MCF 10A (cell line): ENCODE measurements around the gene SND1. TPM values are rescaled to one million over a fixed set of nuclear protein-coding genes. Genes with fewer than 3 reads are reported as not detected.

Experiments used
- BruUV-seq: library from RNA; stranded (reverse); fragments of 400-500 nt; replicated peaks from 2 replicates; lab custom pipeline; 2021; lab: Mats Ljungman, UMichigan
- CTCF ChIA-PET: fragments of 300-600 bp; sonication (Branson Sonifier 250); formaldehyde crosslinking; extraction: SDS; loops from one replicate; lab custom pipeline; 2021; ENCODE audit warnings: antibody characterized with exemption, inconsistent platforms; lab: Yijun Ruan, JAX
- POLR2A ChIA-PET: fragments of 300-600, 350-650 bp; sonication (Branson Sonifier 250); formaldehyde crosslinking; extraction: SDS; loops from one replicate; lab custom pipeline; 2020; ENCODE audit warnings: antibody characterized with exemption, inconsistent platforms; lab: Yijun Ruan, JAX
- DNase-seq: peaks from one replicate; pipeline ENCODE4 v3.0.0-alpha.2; 2018; ENCODE audit not compliant: unreplicated experiment
- H3K27ac Mint-ChIP-seq: one replicate; pipeline ENCODE4 v1.8.0; 2022; ENCODE audit warnings: mild to moderate bottlenecking, low read depth, mixed read lengths; ENCODE audit not compliant: unreplicated experiment
- H3K27me3 Mint-ChIP-seq: one replicate; pipeline ENCODE4 v1.8.0; 2022; ENCODE audit warnings: mixed read lengths; ENCODE audit not compliant: insufficient read depth, unreplicated experiment
- H3K36me3 Mint-ChIP-seq: one replicate; pipeline ENCODE4 v1.8.0; 2022; ENCODE audit warnings: mild to moderate bottlenecking, moderate library complexity, mixed read lengths; ENCODE audit not compliant: insufficient read depth, unreplicated experiment
- H3K4me1 Mint-ChIP-seq: one replicate; pipeline ENCODE4 v1.8.0; 2022; ENCODE audit warnings: mixed read lengths; ENCODE audit not compliant: insufficient read depth, unreplicated experiment
- H3K4me3 Mint-ChIP-seq: one replicate; pipeline ENCODE4 v1.8.0; 2022; ENCODE audit warnings: mild to moderate bottlenecking, moderate library complexity, mixed read lengths; ENCODE audit not compliant: unreplicated experiment
- H3K9me3 Mint-ChIP-seq: one replicate; pipeline ENCODE4 v1.8.0; 2022; ENCODE audit warnings: mixed read lengths; ENCODE audit not compliant: unreplicated experiment
- CTCF ChIP-seq: fragments of 200-600 bp; IDR thresholded peaks from one replicate; pipeline ENCODE4 v1.8.0; 2022; ENCODE audit warnings: antibody characterized with exemption, mild to moderate bottlenecking; ENCODE audit not compliant: unreplicated experiment
- intact Hi-C: fragments of 100-400 bp; cut with micrococcal nuclease; formaldehyde crosslinking; loops from 2 replicates; pipeline ENCODE4 v1.14.1; 2022
- total RNA-seq: library from RNA; stranded (reverse); gene quantifications from 2 replicates; pipeline ENCODE4 v1.2.3, GENCODE V29; 2022

SND1 gene
- total RNA-seq, 1 experiment from 2014 or later = 297 TPM

GRCh38 chr7:127995156-127995880 lies 343.3 kb downstream of the SND1 start:
- no TSS peak for BruUV-seq
- no peaks in the 10 kb centered on the region for H3K27me3 Mint-ChIP-seq
- H3K4me1 Mint-ChIP-seq = no peaks in the 10 kb centered on the region
- no peak for DNase-seq
- peak overlapping the region; percentile 36 for H3K27ac Mint-ChIP-seq
- ChIA-PET CTCF (interaction anchor here (1.2 to 1.4 kb wide), 2 partner anchors 10 to 11 kb away, joined by 3 read pairs; no protein-coding TSS in a partner anchor), POLR2A (interaction anchor here (0.7 kb wide), 1 partner anchor 16 kb away, joined by 3 read pairs; no protein-coding TSS in a partner anchor)
- TF ChIP-seq CTCF = no peak
- no peak overlapping the region for H3K4me3 Mint-ChIP-seq
- no peaks in the 10 kb centered on the region for H3K9me3 Mint-ChIP-seq
- intact Hi-C loops = no loop called here
- H3K36me3 Mint-ChIP-seq = peaks cover 60% of the 10 kb centered on the region

- H3K9me3 Mint-ChIP-seq = no peaks in the 10 kb centered on the region
- peaks cover 64% of the 10 kb centered on the region for H3K36me3 Mint-ChIP-seq
- H3K27me3 Mint-ChIP-seq = no peaks in the 10 kb centered on the region
- H3K4me3 Mint-ChIP-seq = no peak overlapping the region
- TF ChIP-seq CTCF = no peak
- H3K4me1 Mint-ChIP-seq = no peaks in the 10 kb centered on the region
- H3K27ac Mint-ChIP-seq = no peak overlapping the region
- BruUV-seq = no TSS peak
- CTCF ChIA-PET = interaction anchor here (1.1 to 1.4 kb wide), 3 partner anchors 10 to 14 kb away, joined by 3 to 4 read pairs (median 3); no protein-coding TSS in a partner anchor
- POLR2A ChIA-PET = no interaction called here
- DNase-seq = no peak
- intact Hi-C loops = no loop called here
Observed at GRCh38 chr7:127995881-127996215, 343.9 kb downstream of the SND1 start.

- intact Hi-C loops = no loop called here
- Mint-ChIP-seq H3K27ac (no peak overlapping the region), H3K9me3 (no peaks in the 10 kb centered on the region), H3K36me3 (peaks cover 64% of the 10 kb centered on the region), H3K4me3 (no peak overlapping the region), H3K27me3 (no peaks in the 10 kb centered on the region), H3K4me1 (no peaks in the 10 kb centered on the region)
- no TSS peak for BruUV-seq
- DNase-seq = no peak
- ChIA-PET CTCF (interaction anchor here (1.1 to 1.4 kb wide), 3 partner anchors 11 to 15 kb away, joined by 3 to 4 read pairs (median 3); no protein-coding TSS in a partner anchor), POLR2A (no interaction called here)
- TF ChIP-seq CTCF = no peak
Observed at GRCh38 chr7:127996253-127997071, 344.5 kb downstream of the SND1 start.
